Stimulated activated naive CD4-positive, alpha-beta T cell treated with Interleukin-2 at 50 U/mL for 16 hours (primary cell): ENCODE results near the gene HOXA5.

Source experiments
- DNase-seq: peaks from one replicate; lab custom pipeline; 2025; lab: John Stamatoyannopoulos, UW

The HOXA5 gene

GRCh38 chr7:27143023-27143949 lies at the start of gene HOXA5:
Gene HOXA5 (minus strand): TSS chr7:27143681. CDS start chr7:27143607, 74 bp downstream.
- no peak for DNase-seq

DNA sequence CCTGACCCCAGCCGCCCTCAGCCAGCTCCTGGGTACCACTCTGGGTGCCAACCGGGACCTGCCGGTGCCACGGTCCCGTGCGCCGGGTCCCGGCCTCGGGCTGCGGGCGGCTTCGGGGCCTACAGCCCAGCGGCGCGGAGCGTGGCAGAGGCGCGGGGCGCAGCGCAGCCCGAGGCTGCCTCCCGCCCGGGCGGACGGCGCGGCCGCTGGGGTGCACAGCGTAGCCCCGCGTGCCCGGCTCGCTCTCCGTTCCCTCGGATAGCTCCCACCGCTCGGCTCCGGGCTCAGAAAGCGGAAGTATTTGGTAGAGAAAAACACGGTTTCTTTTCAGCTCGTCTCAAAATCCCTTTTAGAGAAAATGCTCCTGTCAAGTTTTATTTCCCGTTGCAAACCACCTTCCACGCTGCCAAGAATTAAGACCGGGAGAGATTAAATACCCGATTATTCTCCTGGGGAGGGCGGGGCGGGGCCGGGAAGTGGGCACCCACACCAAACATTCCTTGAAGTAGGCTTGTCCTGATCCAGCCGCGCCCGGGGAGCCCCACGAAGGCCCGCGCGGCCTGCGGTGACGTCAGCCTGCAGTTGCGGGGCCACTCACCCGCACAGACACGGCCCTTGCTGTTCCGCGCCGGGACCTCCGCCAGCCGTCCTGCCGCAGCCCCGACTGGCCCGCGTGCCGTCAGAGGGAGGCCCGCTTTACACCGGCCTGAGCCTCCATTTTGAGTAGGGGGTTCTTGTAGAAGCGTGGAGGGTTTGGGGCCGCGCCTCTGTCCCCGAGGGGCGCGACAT lies 49.3 kb upstream of the HOXA5 start:
- DNase-seq, result no peak

DNA sequence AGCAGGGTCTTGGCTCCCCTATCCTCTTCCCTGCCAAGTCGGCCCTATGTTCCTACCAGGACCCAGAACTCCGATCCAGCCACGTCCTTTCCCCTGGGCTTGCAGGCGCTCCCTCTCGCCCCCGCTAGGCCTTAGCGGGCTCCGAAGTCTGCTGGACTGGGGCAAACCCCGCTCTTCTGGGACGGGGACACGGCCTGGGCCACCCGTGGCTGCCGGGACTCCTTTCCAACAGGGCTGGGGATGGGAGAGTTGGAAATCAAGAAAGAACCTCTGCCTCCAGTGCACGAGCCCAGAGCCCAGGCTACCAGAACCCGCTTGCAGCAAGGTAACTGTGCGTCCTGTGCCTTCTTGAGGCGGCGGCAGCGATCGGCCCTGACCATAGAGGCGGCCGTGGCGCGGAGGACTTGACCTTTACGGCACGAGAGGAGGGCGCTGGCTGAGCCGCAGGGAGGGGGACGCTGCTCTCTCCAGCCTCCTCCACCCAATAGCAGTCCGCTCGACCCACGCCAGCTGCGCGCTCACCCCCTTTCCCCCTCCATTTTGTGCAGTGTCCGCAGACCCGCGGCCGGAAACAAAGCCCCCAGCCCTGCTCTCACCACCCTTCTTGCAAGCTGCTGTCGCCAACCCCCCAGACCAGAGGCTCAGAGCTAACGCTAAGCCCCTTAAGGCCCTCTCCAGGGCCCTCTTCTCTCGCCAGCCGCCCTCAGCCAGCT lies 48.5 kb upstream of the HOXA5 start:
- no peak for DNase-seq

GRCh38 chr7:27191161-27191731 lies 47.8 kb upstream of the HOXA5 start:
- DNase-seq, result no peak

- no peak for DNase-seq
Observed at GRCh38 chr7:27189997-27190748, 46.7 kb upstream of the HOXA5 start.

GRCh38 chr7:27189295-27189996 lies 46.0 kb upstream of the HOXA5 start:
- DNase-seq, result no peak

DNA sequence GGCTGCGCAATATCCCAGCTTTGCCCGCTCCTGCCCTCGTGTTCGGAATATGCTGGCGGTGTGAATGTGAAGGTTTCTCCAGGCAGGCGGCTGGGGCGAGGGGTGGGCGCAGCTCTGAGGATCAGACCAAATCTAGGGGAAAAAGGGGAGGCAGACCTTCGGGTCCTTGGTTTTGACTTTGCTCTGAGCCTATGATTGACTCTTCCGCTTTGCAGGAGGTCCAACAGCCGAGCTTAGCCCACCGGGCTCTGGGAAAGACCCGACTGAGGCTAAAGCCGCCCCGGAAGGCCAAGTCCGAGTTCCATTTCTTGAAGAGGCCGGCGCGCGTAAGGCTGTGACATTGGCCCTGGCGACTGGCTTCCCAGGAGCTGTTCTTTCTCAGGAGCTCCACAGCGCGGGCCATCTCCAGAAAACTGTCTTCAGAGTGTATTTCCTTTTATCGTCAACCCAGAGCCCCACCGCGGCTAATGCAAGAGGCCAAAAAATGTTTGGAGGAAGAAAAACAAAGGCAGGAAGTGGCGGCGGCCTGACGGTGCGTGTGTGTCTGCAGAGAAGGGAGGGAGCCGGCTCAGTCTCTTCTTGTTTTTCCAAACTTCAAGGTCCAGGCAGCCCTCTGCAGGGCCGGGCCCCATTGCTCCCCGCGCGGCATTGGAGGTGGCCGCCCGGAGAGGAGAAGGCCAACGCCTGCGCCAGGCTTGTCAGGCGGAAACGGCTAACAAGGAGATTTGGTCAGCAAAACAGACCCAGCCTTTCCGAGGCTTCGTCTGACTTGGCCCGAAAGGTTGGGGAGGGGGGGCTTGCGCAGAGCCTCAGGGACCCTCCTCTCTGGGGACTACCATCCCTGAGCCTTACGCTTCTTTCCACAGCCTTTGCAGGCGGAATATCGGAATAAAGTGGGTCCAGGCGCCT lies 45.2 kb upstream of the HOXA5 start:
- no peak for DNase-seq

DNA sequence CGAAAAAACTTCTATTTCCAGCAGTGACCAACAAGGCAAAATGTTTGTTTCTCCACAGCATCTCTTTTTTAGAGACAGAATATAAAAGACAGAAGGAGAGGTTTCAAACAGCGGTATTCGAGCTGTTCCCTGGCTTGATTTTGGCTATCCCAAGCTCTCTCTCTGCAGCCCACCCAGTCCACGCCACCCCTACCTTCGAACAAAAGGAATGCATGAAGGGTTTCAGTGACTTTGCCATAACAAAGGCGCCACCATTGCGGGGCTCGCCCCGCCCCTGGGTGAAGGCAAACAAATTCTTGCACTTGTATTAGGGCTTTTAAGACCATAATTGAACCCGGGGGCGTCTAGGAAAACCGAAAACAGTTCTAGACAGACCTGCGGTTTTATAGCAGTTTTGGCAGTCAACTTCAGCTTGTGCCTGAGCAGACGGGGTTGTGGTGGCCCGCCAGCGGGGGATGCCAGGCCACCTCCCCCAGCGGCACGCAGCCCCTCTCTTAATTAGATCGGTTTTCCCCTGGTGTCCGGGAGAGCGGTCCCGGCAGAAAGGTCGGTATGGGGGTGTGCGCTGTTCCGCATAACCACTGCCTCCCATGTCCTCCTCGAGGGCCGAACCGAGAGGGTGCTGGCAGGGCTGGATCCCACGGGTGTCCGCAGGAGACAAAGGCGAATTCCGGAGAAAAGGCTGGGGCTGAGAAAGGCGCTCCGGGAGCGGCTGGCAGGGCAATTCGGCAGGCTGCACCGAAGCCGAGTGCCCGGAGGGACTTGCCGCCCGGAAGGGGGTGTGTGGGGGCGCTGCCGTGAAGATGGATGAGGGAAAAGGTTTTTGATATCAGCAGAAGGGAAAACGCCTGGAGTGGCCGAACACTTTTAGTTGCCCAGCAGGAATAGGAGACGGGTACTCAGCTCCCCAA lies 44.2 kb upstream of the HOXA5 start:
- no peak for DNase-seq

- no peak for DNase-seq
Observed at GRCh38 chr7:27186668-27187474, 43.4 kb upstream of the HOXA5 start.

DNA sequence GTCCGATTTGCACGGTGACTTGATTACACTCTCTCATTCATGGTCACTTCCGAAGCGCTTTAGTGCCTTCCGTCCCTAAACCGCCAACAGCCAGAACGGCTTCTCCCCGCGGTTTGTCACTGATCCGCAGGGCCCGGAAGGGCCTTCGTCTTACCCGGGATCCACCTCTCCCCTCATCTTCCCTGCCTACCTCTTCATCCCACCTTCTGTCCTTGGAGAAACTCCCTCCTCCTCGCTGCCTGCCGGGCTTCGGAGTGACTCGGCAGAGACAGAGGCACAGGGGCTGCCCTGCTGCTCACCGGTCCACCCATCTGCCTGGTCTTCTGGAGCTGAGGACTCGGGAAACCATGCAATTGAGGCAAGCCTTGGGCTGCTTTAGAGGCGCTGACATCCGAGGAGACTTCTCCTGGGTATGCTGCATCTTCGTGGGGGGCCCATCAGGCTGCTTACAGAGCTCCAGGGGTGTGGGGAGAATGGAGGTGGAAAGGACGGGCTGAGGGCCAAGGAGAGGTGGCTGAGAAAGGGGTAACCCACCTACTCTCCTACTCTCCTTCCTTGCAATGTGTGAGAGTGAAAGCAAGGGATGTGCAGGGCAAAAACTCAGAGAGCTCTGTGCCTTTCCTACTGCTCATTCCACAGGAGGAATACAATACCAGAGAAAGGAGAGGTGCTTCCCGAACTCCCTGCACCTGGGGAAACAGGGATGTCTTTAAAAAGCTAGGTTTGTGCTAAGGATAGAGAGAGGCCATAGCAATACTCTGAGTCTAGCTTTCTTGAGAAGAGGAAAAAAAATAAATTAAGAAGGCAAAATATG lies 42.6 kb upstream of the HOXA5 start:
- DNase-seq, result no peak

- no peak for DNase-seq
Observed at GRCh38 chr7:27185013-27185853, 41.8 kb upstream of the HOXA5 start, which contains the start of gene HOXA11. Gene HOXA11 (minus strand): TSS chr7:27185232. CDS start chr7:27185144, 88 bp downstream.

- DNase-seq, result no peak
Observed at GRCh38 chr7:27184337-27185012, 41.0 kb upstream of the HOXA5 start.

DNA sequence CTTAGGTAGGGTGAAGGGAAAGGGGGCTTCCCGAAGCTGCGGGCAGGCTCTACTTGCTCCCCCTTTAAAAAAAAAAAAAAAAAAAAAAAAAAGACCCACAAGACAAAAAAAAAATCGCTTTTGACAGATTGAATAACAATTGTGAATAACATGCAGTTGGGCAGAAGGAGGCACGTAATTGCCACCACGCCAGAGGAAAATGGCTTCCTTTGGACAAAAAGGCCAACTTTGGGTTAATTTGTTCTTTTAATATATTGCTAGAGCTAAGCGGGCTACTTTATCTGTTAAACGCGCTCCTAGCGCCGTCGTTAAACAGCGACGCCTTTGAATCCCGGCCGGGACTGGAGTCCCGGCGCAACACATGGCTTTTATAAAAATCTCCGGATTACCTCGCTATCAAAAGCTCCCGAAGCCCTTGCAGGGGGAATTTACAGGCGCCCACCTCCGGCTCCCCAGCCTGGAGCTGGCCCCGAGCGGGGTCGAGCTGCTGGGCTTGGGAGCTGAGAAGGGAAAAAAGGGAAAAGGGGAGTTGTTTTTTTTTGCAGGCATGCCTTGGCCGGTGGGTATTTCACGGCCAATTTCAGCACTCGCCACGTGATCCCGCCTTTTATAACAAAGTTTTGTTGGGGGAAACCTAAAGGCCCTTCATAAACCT lies 40.3 kb upstream of the HOXA5 start:
- no peak for DNase-seq

GRCh38 chr7:27182861-27183681 lies 39.6 kb upstream of the HOXA5 start:
- DNase-seq, result no peak
